Head of caudate nucleus (tissue), 42 donors: ENCODE results near the gene ORAI3.

Source experiments
- DNase-seq, 42 donors: peaks; one replicate each; pipeline versions ENCODE4 v3.0.0 to v3.0.0-alpha.2; 2020 to 2021; ENCODE audit warnings: mixed read lengths in 7 of 42
- intact Hi-C: fragments of 100-400 bp; cut with DNase I; formaldehyde crosslinking; loops from one replicate; pipeline ENCODE4 v1.15.0; 2022

ORAI3 gene

DNA sequence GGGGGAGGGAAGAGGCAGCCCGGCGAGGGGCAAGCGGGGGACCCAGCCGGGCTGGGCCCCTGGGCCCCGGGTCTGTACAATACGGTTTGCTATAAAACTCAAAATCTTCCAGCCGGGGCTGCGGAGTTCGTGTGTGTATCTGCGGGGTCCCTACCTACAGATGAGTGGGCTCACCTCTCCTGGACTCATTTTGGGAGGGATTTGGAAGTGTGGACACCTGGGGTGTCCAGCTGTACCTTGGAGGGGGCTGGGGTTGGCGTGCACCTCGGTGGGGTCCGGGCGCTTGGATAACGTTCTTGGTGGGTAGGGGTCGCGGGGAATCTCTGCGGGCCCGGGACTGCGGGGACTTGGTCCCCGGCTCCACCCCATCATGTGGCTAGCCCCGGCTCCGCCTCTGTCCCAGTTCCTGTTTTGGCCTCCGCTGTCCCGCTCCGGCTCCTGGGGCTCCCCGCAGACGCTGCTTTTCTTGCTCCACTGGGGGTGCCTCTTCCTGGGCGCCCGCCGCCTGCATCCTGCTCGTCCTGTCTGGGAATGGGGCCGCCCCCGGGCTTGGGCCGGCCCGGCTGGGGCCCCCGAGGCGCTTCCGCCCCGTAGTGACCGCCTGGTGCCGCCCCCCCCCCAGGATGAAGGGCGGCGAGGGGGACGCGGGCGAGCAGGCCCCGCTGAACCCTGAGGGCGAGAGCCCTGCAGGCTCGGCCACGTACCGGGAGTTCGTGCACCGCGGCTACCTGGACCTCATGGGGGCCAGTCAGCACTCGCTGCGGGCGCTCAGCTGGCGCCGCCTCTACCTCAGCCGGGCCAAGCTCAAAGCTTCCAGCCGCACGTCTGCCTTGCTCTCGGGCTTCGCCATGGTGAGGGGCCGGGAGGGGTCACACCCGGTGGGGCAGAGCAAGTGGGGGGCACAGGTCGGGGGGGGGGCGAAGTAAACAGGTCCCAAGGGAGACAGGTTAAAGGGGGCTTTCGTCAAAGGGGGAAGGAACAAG lies at the start of gene ORAI3:
Gene ORAI3 (plus strand): TSS at position 402 of the 983 bp plus-strand sequence. CDS start 222 bp downstream, at position 624.
- peak; percentile 37 to 90 (median 77) for DNase-seq
- intact Hi-C loops, result no loop called here

DNA sequence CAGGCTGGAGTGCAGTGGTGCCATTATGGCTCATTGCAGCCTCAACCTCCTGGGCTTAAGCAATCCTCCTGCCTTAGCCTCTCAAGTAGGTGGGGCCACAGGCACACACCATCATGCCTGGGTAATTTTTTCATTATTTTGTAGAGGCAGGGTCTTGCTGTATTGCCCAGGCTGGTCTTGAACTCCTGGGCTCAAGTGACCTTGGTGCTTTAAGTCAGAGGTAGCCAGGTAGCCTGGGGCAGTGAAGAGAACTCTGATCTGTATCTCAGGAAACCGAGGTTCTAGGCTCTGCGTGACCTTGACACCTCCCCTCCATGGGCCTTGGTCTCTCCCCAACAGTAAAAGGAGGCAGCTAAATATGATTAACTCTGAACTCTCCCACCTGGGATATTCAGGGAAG lies 49.1 kb upstream of the ORAI3 start:
- intact Hi-C loops, result no loop called here

DNA sequence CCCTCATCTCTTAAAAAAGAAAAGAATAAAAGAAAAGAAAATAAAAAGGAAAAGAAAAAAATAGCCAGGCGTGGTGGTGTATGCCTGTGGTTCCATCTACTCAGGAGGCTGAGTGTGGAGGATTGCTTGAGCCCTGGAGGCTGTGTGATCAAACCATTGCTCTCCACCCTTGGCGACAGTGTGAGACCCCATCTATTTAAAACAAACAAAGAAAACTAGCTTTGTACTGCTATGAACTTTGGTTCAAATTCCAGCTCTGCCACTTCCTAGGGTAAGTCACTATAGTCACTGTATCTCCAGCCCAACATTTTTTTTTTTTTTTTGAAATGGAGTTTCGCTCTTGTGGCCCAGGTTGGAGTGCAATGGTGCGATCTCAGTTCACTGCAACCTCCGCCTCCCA lies 48.3 kb upstream of the ORAI3 start:
- DNase-seq, result no peak
- intact Hi-C loops, result no loop called here

More for the DNA sequence above, 49.1 kb upstream of the ORAI3 start:
- no peak for DNase-seq

DNA sequence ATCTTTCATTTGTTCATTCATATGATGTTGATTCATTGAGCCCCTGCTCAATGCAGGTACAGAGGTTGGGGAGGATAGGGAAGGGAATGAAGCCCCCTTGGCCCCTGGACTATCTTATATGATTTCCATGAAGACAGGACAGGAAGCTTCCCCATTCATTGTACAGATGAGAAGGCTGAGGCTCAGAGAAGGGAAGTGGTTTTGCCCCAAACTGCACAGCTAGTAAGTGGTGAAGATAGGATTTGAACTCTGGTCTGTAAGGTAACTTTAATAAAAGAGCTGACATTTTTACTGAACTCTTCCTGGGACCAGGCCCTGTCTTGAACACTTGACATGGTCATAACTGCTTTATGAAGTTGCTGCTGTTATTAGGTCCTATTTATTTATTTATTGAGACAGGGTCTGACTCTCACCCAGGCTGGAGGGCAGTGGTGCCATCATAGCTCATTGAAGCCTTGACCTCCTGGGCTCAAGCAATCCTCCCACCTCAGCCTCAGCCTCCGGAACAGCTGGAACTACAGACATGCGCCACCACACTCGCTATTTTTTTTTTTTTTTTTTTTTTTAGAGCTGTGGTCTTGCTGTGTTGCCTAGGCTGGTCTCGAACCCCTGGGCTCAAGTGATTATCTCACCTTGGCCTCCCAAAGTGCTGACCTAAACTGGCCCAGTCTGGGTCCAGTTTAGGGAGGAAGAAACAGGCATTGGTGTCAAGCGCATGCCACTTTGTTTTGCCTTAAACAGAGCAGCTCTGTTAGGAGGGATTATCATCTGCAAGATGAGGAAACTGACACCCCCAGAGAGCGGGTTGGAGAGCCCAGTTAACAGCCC lies 47.5 kb upstream of the ORAI3 start:
- intact Hi-C loops, result no loop called here
- DNase-seq, result no peak

DNA sequence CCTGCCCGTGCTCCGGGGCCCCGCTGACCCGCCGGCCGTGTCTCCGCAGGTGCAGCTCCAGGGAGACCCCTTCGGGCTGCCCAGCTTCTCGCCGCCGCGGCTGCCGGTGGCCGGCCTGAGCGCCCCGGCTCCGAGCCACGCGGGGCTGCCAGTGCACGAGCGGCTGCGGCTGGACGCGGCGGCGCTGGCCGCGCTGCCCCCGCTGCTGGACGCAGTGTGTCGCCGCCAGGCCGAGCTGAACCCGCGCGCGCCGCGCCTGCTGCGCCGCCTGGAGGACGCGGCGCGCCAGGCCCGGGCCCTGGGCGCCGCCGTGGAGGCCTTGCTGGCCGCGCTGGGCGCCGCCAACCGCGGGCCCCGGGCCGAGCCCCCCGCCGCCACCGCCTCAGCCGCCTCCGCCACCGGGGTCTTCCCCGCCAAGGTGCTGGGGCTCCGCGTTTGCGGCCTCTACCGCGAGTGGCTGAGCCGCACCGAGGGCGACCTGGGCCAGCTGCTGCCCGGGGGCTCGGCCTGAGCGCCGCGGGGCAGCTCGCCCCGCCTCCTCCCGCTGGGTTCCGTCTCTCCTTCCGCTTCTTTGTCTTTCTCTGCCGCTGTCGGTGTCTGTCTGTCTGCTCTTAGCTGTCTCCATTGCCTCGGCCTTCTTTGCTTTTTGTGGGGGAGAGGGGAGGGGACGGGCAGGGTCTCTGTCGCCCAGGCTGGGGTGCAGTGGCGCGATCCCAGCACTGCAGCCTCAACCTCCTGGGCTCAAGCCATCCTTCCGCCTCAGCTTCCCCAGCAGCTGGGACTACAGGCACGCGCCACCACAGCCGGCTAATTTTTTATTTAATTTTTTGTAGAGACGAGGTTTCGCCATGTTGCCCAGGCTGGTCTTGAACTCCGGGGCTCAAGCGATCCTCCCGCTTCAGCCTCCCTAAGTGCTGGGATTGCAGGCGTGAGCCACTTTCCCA lies 46.6 kb upstream of the ORAI3 start:
- DNase-seq, result peak in 39 of 42 donors; percentile 39 to 83 (median 69)
- intact Hi-C loops, result no loop called here

DNA sequence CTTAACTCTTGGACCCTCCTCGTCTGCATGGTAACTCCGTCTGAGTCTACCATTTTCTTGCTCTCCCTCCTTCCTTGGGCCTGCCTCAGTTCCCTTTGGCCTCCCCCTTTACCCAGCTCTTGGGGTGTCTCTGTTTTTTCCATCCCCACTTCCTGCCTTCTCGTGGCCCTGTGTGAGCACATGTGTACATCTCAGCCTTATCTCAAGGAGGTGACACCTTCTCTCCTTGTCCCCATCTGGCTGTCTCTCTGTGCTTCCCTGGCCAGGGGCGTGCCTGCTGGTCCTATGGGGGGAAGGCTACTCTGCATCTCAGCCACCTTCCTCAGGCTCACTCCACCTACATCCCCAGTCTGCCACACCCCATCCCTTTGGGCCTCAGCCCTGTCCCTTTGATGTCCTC lies 45.9 kb upstream of the ORAI3 start:
- intact Hi-C loops, result no loop called here

DNA sequence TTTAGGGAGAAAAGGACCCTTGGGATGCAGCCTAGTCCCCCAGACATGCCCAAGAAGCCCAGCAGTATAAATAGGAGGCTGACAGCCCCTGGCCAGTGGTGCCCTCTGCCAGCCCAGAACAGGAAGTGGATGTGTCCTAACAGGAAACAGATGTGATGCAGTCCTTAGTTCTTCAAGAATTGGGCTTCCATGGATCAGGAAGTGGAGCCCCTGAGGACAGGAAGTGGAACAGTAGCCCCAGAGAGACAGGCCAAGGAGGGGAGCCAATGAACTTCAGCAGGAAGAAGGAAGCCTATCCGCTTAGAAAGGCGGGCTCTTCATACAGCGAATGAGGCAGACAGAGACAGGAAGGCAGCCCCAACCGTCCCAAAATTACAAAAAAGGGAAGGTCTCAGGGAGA lies 45.3 kb upstream of the ORAI3 start:
- peak in 14 of 42 donors; percentile 13 to 61 (median 38) for DNase-seq
- intact Hi-C loops, result no loop called here

More for the DNA sequence above, 45.9 kb upstream of the ORAI3 start:
- DNase-seq, result no peak

DNA sequence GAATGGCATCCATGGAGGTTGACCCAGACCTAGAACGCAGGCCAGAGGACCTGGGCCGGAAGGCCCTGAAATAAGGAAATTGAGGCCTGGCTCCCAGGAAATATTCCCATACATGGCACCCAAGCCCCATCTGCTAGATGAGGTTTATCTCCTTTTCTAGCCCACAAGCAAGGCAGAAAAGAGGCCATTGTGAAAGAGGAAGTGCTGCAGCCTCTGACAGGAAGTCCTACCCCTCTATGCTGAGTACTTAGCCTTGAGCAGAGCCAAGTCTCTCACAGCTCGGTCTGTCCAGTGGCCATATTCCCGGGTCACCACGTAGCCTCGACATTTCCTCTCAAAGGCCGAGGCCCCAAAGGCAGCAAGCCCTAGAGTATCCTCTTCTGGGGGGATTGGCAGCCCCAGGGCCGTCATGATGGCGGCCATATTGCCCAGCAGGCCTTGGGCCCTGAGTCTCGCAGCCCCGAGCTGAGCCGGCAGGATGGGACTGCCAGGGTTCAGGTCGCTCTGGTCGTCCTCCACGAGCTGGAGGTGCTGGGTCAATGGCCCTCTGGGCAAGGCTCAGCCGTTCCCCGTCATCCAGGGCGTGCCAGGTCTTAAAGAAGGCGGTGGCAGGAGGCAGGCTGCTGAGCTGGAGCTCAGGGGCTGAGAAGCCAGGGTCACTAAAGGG lies 44.6 kb upstream of the ORAI3 start:
- no peak for DNase-seq
- intact Hi-C loops, result no loop called here

DNA sequence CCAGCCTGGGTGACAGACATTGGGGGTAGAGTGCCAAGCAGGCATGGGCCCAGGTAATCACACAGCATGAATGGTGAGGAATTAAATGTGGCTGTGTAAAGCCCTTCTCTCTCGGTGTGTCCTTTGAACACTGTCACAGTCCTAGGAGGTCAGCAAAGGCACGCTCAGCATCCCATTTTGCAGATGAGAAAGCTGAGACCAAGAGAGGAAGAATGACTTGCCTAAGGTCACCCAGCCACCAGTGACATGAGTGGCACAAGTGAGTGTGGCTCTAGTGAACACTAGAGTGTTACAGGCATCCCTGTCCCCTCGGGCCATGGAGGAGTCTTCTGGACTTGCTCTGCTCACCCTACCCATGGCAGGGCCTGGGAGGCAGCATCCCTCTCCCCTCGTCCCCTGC lies 41.8 kb upstream of the ORAI3 start:
- intact Hi-C loops, result no loop called here
- DNase-seq, result no peak

DNA sequence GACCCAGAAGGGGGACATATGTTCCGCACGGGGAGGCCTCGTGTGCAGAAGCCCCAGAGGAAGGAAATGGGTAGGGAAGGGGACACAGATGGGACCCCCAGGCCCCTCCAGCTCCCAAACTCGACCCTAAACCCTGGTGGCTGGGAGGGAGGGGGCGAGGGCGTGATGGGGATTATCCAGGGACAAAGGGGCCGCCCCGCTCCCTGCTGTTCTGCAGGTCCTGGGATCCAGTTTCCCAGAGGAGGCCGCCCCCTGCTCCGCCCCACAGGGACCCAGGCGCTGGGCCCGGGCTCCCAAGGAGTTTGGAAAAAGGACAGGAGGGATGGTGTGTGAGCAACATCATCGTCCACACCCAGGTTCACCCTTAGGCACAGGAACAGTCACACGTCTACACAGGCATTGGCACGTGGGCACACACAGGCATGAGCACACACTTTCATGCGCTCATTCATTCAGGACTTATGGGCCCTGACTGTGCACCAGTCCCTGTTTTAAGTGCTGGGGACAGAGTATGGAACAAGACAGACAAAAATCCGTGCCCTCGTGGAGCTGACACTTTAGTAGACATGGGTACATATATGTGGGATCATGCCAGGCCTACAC lies 38.3 kb upstream of the ORAI3 start:
- intact Hi-C loops, result loop anchor here (10.0 kb wide), 1 partner anchor 66 kb away; no protein-coding TSS in a partner anchor
- DNase-seq, result no peak

DNA sequence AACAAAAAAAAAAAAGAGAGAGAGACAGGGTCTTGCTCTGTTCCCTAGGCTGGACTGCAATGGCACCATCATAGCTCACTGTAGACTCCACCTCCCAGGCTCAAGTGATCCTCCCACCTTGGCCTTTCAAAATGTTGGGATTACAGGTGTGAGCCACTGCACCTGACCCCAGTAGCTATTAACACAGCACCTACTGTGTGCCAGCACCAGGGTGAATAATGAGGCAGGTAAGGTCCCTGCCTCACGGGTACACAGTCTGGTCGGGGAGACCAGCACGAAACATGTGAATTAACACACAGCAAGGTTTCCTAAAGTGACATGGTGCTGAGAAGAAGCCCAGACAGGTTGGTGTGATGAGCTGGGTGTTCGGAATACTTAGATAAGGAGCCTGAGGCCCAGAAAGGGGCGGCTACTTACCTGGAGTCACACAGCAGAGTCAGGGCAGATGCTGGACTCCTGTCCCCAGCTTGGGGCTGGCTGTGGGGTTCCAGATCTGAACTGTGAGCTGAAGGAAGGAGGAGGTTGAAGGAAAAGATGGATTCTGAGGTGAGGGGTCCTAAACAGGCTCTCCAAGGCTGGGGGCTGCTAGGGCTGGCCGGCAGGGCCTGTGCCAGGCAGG lies 36.0 kb upstream of the ORAI3 start:
- intact Hi-C loops, result loop anchor here (10.0 kb wide), 1 partner anchor 68 kb away; no protein-coding TSS in a partner anchor
- DNase-seq, result no peak

DNA sequence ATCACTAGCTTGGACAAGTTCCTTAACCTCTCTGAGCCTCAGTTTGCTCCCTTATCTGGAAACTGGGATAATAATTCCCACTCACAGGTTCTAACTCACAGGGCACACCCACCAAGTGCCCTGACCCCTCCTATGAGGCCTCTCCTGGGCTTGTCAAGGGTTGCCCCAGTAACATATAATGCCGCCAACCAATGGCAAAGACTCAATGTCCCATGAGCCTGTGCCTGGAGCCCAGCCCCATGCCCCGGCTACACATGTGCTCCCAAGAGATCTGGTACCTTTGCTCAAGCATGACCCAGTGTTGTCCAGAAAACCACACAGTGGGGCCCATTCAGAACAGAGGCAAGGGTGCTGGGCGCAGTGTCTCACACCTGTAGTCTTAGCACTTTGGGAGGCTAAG lies 34.0 kb upstream of the ORAI3 start:
- no peak for DNase-seq
- intact Hi-C loops, result loop anchor here (10.0 kb wide), 1 partner anchor 70 kb away; no protein-coding TSS in a partner anchor

DNA sequence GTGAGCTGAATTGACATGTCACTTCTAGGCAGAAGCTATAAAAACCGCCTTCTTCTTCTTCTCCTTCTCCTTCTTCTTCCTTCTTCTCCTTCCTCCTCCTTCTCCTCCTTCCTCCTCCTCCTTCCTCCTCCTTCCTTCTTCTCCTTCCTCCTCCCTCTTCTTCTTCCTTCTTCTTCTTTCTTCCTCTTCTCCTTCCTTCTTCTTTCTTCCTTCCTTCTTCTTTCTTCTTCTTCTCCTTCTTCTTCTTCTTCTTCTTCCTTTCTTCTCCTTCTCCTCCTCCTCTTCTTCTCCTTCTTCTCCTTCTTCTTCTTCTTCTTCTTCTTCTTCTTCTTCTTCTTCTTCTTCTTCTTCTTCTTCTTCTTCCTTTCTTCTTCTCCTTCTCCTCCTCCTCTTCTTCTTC lies 30.3 kb upstream of the ORAI3 start:
- no peak for DNase-seq
- intact Hi-C loops, result loop anchor here (10.0 kb wide), 1 partner anchor 74 kb away; no protein-coding TSS in a partner anchor

DNA sequence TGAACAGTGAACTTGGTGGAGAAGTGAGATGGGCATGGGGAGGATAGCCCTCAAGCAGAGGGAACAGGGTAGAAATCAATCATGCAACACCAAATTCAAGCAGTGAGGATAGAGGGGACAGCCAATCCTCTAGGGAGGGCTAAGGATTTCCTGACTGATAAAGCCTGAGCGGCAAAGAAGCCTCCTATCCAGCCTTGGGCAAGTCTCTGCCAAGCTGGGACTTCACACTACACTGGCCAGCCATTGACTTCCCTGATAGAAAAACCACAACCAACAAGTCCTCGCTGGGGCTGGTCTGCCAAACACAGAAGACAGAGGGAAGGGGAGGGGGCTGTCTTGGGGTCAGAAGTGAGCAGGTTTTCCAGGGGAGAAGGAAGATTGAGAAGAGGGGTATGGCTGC lies 28.0 kb upstream of the ORAI3 start:
- DNase-seq, result no peak
- intact Hi-C loops, result loop anchor here (10.0 kb wide), 2 partner anchors 116 to 266 kb away; partner anchors contain the start of genes FBRS and PRR14

DNA sequence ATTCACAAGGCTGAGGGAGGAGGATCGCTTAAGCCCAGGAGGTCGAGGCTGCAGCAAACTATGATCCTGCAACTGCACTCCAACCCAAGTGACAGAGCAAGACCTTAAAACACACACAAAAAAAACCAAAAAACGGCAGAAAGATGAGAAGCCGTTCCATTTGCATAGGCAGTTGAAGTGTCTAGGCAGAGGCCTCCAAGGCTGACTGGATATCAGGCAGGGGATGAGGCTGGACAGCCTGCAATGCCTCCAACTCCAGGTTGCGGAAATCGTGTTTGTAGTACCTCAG lies 27.5 kb upstream of the ORAI3 start:
- no peak for DNase-seq
- intact Hi-C loops, result loop anchor here (10.0 kb wide), 2 partner anchors 117 to 267 kb away; partner anchors contain the start of genes FBRS and PRR14

DNA sequence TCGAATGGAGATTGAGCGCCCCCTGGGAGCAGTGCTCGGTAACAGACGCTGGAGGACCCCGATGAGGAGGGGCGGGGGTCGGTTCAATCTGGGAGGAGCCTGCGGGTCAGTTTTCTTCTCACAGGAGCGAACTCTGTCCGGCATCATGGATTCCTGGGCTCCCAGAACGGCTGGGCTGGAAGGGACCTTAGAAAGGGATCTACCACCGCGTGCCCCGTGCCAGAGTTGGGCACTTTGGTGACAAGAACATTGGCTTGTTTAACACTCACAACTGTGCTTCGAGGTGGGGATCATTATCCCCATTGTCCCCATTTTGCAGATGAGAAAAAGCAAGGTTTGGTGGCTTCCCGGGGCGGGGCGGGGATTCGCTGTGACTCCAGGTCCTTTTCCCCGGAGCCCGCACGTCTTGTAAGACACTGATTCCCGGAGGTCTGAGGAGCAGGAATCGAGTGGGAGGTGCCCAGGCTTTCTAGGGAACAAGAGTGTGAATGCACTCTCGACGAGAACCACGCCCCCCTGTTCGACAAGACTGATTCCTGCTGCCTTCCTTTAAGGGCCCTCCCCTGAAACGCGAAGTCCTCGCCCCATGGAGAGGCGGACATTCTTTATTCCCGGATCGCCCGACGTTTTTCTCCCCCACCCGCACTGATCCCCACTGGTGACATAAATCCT lies 27.0 kb upstream of the ORAI3 start:
- DNase-seq, result peak; percentile 75 to 95 (median 88)
- intact Hi-C loops, result loop anchor here (2.0 to 10.0 kb wide), 3 partner anchors 27 to 267 kb away; partner anchors contain the start of genes BCL7C, FBRS and PRR14
